NCI-H1105 treated with DMSO at 0.1 percent for 48 hours (cell line): ENCODE measurements around the gene CACNA1D.

Experiments used
- DNase-seq: peaks from one replicate; lab custom pipeline; 2025; lab: John Stamatoyannopoulos, UW

The CACNA1D gene

DNA sequence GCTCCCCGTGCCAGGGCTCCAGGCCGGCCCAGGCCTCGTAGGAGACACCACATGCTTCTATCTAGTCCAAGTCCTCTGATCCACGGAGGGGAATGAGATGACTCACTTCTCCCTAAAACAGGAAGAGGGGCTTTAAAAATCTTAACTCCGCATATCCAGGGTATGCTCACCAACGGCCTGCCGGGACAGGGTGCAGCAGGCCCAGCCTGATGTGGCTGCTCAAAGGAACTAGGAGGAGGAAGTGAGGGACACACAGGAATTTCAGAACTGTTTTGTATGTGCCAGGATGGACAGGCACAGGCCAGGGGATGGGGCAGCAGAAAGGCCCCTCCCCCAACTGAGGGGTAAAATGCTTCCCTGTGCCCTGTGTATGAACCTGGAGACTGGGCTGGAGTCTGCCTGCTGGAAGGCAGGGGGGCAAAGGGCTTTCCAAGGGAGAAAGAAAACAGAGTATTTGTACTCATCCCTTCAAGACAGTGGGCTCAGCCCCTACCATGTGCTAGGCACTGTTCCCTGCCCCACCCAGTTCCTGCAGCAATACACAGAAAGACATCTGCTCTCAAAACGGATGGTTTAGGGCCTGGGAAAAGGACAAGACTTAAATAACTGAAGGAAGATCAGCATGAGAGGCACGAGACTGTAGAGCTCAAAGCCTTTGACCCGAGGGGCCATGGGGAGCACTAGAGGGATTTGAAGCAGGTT lies 329.7 kb downstream of the CACNA1D start:
- DNase-seq: no peak

DNA sequence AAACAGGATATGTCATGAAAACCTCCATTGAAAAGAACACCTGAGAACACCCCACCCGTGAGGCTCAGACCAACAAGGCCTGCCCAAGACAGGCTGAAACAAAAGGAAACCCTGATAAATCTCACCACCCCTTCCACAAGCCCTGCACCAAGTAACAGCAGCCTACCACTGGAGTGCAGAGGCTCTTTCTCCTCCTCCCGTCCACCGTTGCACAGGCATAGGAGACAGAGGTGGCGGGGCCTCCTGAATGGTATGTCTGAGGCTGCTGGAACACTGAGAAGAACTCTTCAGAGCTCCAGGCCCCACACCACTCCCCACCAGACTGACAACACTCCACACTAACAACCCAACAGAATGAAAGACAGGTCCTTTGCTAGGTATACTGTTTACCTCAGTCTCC lies 330.4 kb downstream of the CACNA1D start:
- DNase-seq: no peak

DNA sequence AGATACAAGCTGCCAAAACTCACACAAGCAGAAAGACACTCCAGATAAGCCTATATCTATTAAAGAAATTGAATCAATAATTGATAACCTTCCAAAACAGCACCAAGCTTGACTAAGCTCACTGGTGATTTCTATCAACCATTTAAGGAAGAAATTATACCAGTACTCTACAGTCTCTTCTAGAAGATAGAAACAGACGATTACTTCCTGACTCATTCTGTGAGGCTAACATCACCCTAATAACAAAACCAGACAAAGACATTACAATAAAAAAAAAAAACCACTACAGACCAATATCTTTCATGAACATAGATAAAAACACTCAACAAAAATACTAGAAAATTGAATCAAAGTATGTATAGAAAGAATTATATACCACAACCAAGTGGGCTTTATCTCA lies 331.6 kb downstream of the CACNA1D start:
- DNase-seq: no peak

DNA sequence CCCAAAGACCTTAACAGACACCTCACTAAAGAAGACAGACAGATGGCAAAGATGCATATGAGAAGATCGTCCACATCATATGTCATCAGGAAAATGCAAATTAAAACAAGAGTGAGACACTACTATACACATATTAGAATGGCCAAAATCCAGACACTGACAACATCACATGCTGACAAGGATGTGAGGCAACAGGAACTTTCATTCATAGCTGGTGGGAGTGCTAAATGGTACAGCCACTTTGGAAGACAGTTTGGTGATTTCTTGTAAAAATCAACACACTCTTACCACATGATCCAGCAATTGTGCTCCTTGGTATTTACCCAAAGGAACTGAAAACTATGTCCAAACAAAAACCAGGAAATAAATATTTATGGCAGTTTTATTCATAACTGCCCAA lies 334.2 kb downstream of the CACNA1D start:
- no peak for DNase-seq

DNA sequence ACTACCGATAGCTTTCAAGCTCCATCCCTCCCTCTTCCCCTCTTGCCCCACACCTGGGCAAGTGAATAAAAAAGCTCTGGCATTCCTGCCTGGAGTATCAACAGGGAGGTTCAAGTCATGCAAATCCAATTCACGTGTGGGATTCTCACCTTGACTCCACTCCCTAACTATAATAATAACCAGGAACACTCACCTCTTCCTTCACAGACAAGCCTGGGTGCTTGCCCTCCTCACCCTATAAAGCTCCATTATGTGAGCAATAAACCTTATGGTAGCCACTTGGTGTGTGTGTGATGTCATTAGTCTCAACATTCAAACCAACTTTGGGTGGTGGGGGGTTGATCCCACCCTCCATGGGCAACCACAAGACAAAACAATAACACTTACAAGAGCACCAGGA lies 335.2 kb downstream of the CACNA1D start:
- DNase-seq: no peak

DNA sequence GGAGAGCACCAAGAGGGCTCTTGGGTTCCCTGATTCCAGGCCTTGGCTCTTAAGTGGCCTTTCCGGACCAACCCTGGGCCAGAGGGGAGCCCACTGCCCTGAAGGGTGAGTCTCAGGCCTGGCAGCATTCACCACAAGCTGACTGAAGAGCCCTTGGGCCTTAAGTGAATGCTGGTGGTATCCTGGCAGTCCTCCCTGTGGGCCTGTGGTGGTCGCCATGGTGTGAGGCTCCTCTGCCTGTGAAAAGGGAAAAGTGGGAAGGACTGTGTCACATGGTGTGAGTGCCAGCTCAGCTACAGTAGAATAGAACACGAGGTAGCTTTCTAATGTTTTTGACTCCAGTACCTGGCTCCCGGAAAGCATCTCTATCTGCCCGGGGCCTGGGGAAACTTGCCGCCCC lies 336.5 kb downstream of the CACNA1D start:
- no peak for DNase-seq

DNA sequence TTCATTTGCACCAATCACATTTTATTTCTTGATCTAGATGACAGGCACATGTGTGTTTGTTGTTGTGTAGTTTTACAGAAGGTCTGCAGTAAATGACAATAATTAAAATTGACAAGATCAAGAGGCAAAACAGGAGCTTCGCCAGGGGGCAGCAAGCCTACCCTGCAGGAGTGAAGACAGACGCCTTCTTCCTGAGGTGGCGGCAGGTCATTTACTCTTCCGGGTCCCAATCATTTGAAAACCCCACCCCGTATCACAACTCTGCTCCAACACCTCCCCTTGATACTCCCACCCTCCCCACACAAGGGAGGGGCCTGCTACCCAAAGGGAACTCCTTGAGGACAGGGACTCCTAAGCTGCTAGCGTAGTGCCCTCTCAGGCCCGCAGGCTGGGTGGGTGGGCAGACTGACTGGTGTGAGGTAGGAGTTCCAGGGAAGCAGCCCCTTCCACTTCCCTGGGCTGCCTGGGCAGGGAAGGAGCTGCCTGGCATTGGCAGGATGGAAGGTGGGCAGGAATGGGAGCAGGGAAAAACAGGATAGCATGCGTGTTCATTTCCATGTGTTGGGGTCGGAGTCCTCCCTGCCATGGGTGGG lies 338.7 kb downstream of the CACNA1D start:
- DNase-seq: no peak

DNA sequence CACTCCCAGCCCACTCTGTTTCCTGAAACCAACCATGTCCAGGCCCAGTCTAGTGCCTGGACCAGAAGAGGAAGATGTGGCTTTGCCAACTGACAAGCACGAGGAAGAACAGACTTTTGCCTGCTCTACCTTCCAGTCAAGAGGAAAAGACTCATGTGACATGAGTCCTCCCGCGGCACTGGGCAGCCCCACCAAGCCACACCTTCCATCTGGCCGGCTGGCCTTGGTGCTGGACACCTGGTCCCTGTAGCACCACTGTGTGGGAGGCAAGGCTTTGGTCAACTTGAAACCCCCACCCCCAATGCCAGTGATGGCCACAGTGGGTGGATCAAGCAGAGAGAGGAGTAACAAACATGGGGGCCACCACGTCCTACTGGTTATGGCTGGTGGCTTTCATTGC lies 339.3 kb downstream of the CACNA1D start:
- DNase-seq: no peak

DNA sequence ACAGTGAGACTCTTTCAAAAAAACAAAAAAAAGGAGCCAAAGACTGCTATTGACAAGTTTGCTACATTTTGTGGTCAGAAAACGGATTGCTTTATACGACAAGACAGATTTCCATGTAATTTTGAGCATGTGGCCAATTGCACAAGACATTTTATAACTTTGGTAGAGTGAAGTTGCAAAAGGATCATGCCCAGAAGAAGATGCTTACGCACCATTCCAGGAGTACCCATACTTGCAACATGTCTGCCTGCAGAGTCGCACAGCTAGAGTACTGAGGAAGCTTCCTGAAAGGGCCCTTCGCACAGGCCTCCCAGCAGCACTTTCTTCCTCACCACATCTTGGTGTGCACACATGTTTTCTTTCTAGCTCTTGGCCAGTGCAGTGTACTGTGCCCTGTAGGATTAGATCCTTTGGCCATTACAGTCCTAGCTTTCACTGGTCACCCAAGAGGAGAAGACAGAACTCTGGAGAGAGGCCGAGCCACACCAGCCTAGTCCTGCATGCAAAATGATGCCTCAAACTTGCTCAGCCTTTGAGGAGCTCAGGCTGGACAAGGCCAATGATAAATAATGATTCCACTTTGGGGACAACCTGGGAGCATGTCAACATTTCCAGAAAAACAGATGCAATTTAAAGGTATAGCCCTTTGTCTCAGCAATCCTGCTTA lies 340.2 kb downstream of the CACNA1D start:
- DNase-seq: no peak

DNA sequence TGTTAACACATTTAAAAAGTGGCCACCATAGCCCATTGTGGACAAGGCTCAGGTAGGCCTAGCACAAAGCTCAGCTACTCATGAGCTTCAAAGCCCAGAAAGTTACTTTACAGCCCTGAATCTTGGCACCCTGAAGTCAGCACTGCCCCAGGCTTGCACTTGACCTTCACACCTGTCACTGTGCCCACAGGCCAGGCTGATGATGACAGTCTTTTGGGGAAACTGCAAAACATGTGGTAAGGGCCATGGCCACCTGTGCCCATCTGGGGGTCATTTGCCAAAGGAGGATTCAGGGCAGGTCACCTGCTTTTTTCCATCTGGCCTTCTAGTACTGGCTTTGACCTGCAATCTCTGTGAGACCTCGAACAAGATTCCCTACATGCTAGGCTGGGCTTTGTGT lies 340.8 kb downstream of the CACNA1D start:
- no peak for DNase-seq

DNA sequence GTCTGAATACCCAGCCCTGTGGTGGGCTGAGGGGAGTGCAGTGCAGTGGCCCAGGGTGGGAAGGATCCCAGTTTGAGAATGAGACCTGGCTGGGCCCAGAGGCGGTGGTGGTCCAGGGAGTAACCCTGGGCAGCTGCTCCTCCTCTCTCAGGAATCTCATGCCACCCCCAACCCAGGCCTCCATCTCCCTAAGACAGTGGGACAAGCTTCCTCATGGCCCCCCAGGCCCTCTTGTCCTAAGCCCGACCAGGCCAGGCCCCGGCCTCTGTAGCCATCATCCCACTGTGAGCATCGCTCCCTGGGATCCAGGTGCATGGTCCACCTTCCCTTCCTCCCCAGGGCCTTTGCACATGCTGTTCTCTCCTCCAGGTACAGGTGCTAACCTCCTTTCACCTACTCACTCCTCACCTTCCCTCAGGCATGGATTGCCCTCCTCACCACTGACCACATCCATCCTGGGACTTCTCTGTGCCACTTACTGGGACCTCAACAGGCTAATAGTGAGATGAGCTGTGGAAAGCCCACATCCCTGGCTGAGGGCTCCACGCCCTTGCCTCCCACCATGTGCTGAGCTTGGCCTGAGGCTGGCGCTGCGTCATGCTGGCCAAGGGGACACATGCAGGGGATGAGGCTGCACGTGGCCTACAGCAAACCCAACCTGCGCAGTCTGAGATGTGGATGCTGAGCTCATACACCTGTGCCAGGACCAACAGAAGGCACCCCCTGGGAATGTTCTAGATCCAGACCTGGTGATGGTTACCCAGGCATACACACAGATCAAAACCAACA lies 341.9 kb downstream of the CACNA1D start:
- DNase-seq: no peak

DNA sequence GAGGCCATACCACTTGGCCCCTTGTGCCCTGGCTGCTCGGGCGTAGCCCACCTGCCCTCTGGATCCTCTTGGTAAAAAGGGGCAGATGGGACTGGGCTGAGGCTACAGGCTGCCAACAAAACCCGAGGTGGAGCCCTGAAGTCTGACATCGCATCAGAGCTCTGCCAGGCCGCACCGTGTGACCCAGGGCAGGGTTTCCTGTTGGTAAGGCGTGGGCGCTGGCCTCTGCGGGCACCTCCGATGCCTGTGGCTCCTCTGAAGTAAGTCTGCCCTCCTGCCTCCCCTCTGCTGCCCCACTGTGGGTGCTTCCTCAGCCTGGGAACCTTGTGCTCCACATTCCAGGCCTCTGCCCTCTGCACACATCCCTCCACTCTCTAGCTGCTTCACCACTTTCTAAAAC lies 342.9 kb downstream of the CACNA1D start:
- DNase-seq: no peak

DNA sequence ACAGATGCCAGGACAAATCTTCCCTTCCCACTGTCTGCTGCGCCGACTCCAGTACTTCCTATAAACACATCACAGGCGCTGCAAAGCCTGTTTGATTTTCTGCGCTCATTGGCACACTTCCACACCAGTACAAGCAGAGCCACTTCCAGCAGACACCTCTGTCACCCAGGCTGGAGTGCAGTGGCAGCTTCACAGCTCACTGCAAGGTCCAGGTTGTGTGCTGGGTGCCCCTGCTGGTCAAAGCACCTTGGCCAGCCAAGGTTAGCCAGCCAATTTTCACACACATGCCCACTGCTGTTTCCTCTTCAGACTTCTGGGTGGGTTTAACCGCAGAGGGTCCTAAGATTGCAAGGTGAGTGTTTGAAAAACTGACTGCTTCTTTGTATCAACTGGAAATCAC lies 346.9 kb downstream of the CACNA1D start:
- no peak for DNase-seq

DNA sequence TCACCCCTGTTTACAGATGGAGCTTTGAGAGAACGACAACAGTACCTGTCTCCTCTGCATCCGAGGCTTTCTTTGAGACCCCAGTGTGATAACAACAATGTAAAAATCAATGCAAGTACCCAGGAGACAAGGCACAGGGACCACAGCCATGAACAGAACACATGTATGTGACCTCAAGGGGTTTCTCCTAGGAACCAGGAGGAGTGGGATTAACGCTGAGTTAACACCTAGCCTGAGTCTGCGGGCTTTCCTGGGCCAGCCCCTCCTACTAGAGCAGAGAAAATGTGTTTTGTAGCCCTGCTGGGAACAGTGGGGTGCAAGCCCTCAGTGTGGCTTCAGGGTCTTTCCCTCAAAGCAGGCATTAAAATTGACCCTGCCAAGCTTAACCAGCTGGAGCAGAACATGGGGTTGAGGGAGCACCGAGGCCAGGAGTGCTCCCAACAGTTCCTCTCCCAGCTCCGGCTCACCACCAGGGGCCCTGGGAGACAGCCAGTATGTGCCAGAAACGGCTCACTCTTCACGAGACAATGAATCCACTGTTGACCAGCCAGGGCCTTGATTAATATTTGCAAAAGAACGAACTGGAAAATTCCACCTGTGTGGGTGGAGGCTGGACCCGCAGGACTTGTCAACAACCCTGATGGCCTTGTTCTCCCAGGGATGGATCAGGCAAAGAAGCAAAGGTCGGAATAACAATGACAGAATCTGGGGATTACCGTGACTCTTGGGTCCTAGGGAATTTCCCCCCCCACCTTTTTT lies 348.2 kb downstream of the CACNA1D start:
- DNase-seq: no peak

DNA sequence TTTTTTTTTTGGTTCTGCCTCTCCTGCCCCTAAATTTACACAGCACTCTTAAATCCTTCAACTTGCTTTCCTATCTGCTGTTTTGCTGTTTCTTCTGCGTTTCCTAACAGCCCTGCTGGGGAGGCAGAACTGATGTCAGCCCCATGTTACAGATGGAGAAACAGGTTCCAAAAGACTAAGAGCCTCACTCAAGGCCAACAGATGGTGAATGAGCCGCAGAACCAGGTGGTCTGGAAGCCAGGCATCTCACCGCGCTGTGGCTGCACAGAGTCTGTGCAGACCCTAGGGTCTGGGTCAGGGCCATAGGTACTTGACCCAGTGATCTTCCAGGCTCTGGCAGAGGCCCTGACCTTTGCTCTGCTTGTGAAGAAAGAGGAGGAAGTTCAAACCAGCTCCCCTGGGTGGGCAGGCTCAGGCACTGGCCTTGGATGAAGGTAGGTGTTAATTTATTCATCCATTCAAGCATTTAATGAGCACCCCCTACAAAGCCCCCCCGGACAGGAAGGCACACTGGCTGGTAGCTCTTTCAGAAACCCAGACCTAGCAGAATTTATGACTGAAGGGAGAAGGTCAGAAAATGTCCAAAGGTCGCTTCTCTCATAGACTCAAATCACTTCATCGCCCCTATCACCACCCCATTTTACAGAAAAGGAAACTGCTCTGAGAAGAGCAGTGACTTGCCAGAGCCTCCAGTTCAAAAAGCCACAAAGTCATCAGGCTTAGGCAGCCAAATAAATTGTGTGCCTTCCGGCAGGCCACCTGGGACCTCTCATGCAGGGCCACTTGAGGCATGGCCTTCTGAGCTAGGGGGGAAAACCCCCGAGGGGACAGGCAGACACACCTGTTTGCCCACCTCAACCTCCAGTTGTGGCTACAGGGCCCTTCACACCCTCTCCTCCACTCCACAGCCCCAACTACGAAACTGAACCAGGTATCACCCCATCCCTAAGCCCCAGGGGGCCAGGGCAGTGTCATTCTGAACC lies 349.1 kb downstream of the CACNA1D start:
- no peak for DNase-seq

DNA sequence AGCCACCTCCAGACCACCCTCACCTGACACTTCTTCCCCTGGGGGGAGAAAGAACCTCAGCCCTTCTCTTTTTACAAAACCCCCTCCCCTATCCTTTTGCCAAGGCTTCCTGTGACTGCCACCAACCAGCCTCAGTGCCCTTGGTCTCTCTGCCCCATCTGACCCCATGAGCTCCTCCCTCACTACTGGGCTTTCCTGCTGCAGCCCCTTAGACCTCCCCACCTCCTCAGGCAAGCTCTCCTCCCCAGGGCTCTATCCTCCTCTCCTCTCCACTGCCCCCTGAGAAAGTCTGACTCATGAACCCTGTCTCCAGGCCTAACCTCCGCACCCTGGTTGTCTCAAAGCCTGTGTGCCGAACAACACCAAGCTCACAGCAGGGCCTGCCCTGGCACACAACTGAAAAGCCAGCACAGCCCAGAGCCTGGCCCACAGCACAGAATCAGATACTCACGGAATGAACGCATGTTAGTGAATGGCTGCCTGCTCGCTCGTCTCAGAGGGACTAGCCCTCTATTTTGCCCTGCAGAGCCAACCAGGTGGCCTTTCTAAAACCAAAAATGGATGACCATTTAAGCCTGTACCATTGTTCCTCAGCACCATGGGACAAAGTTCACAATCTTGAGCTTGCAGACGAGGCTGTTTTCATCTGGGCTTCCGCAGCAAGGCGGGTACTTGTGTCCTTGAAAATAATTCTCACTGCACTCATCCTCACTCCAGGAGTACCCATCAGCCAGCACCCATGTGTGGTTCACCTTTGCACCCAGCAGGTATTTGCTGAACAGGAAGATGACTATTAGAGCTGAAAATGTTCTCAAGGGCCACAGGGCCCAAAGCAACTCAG lies 350.1 kb downstream of the CACNA1D start:
- no peak for DNase-seq

DNA sequence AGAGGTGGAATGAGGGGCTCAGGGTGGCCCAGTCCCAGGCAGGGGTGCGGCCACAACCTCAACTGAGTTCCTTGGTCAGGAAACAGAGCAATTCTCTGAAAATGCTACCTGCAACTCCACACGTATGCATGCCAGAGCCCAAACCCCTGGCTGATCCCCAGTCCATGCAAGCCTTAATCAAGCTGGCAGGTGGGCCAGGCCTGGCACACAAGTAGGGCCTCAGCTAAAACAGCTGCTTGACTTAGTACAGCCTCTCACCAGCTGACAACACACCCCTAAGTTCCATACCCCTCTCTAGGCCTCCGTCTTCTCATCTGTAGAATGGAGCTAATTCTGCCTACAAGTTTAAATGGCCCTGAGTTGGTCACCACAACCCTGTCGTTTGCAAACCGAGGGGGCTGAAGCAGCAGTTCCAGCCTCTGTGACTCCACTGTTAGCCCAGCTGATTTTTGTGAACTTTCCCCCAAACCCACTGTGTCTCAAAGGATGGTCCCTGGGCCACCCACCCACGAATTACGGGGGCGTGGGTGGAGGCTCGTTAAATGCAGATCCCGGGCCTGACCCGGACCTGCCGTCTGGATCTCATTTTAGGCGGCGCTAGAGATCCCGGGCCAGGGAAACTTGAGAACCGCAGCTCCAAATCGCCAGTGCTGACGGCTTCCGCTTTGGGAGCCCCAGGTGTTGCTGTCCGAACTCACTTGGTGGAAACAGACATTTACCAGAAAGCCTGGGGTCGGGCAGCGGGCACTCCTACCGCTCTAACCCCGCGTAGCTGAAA lies 350.9 kb downstream of the CACNA1D start:
- no peak for DNase-seq

DNA sequence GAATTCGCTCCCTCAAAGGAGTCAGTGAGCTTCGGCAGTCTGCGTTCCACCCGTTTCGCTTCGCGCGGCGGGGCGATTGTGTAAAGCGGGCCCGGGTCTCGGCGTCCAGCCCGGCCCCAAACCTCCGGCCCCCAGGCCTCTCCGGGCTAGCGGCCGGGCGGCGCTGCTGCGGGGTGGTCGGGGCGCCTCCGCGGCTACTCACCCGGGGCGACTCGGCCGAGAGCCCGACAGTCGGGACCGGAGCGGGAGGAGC lies 351.4 kb downstream of the CACNA1D start:
- no peak for DNase-seq

DNA sequence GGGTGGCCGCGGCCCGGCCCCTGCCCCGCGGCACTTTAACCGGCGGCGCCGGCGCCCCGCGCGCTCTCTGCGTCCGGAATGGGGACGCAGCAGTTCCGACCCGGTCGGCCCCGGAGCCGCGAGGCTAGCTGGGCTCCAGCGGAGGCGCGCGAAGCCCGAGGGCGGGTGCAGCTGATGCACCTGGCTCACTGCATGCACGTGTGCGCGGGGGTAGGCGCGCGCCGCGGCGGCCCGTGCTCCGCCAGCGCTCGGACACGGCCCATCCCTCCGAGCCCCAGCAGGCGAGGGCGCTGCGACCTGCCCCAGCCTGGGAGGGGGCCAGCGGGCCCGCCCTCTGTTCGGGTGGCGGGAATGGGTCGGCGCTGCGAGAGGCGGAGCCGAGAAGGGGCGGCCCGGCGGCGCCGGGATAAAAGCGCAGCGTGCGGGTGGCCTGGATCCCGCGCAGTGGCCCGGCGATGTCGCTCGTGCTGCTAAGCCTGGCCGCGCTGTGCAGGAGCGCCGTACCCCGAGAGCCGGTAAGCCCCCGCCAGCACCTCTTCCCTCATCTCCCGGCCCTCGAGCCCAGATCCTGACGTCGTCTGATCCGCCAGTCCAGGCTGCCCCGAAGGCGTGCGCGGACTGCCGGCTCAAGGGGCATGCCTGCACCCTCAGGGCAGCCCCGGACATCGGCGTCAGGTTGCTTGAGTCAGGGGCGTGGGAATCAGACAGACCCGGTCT lies 351.9 kb downstream of the CACNA1D start, which contains the start of the genes CHDH and IL17RB:
TSS of gene CHDH (minus strand) at position 286 of the 717 bp plus-strand sequence. CDS start 22,411 bp downstream, outside the sequence.
TSS of gene IL17RB (plus strand) at position 435 of the 717 bp plus-strand sequence. CDS start at position 456, 21 bp downstream.
- DNase-seq: peak; percentile 12
